AG08396 (cell line): ENCODE results near the gene C16orf96.

Experiments used
- DNase-seq: peaks from one replicate; pipeline ENCODE4 v3.0.0; 2012; ENCODE audit warnings: low spot score, mixed read lengths

C16orf96 gene

GRCh38 chr16:4525634-4526277 lies 30.4 kb upstream of the C16orf96 start:
- DNase-seq: no peak

- peak; percentile 53 for DNase-seq
These were observed 26.8 kb upstream of the C16orf96 start for GRCh38 chr16:4529085-4530060.

GRCh38 chr16:4531811-4532210 lies 24.3 kb upstream of the C16orf96 start:
- no peak for DNase-seq

- DNase-seq: no peak
These were observed 23.9 kb upstream of the C16orf96 start for GRCh38 chr16:4532238-4532637.

GRCh38 chr16:4533490-4533889 lies 22.6 kb upstream of the C16orf96 start:
- DNase-seq: no peak

- no peak for DNase-seq
These were observed 21.9 kb upstream of the C16orf96 start for GRCh38 chr16:4534151-4534790.

GRCh38 chr16:4535627-4536108 lies 20.5 kb upstream of the C16orf96 start:
- DNase-seq: no peak

GRCh38 chr16:4536391-4537106 lies 19.6 kb upstream of the C16orf96 start:
- DNase-seq: no peak

GRCh38 chr16:4537376-4538343 lies 18.5 kb upstream of the C16orf96 start:
- peak; percentile 57 for DNase-seq

- DNase-seq: peak; percentile 97
These were observed 17.5 kb upstream of the C16orf96 start, which contains the start of gene CDIP1 for GRCh38 chr16:4538350-4539235. CDIP1 (minus strand) TSS chr16:4538773; CDS start chr16:4514130, 24,643 bp downstream.

- no peak for DNase-seq
These were observed 16.3 kb upstream of the C16orf96 start for GRCh38 chr16:4539716-4540284.

GRCh38 chr16:4544473-4544872 lies 11.7 kb upstream of the C16orf96 start:
- DNase-seq: no peak

- DNase-seq: peak; percentile 0
These were observed 8.0 kb upstream of the C16orf96 start for GRCh38 chr16:4548124-4548523.

- DNase-seq: peak; percentile 13
These were observed 5.5 kb upstream of the C16orf96 start for GRCh38 chr16:4550591-4550990.

- peak; percentile 1 for DNase-seq
These were observed 3.6 kb upstream of the C16orf96 start for GRCh38 chr16:4552541-4552940.

GRCh38 chr16:4556580-4556979 lies 440 bp downstream of the C16orf96 start:
- no peak for DNase-seq

GRCh38 chr16:4557973-4558372 lies 1.8 kb downstream of the C16orf96 start:
- DNase-seq: peak; percentile 4

GRCh38 chr16:4561596-4561995 lies 5.5 kb downstream of the C16orf96 start:
- DNase-seq: no peak

GRCh38 chr16:4564661-4565267 lies 8.6 kb downstream of the C16orf96 start:
- no peak for DNase-seq
